GM18858 (cell line): Measurements from ENCODE around the gene NKPD1.
A peak's percentile ranks its signal among the peaks of the same experiment; 100 is the strongest.

Experiments used
- ATAC-seq: cut with Tn5 transposase; IDR thresholded peaks from one replicate; pipeline ENCODE4 v1.9.1; 2021; ENCODE audit not compliant: unreplicated experiment

The NKPD1 gene

GRCh38 chr19:45160870-45161737, at the start of gene NKPD1:
Gene NKPD1, minus strand, starts transcription at chr19:45160982. Its CDS starts 832 bp downstream, at chr19:45160150.
- no peak for ATAC-seq

GRCh38 chr19:45206328-45206727, 45.5 kb upstream of the NKPD1 start:
- ATAC-seq = no peak

GRCh38 chr19:45205810-45206209, 45.0 kb upstream of the NKPD1 start:
- ATAC-seq = no peak

- no peak for ATAC-seq
Measured at GRCh38 chr19:45202637-45203036, 41.9 kb upstream of the NKPD1 start.

GRCh38 chr19:45200568-45200967, 39.8 kb upstream of the NKPD1 start:
- ATAC-seq = no peak

- no peak for ATAC-seq
Measured at GRCh38 chr19:45195764-45196163, 35.0 kb upstream of the NKPD1 start.

GRCh38 chr19:45191375-45191774, 30.6 kb upstream of the NKPD1 start:
- no peak for ATAC-seq

GRCh38 chr19:45189971-45190370, 29.2 kb upstream of the NKPD1 start:
- ATAC-seq = no peak

- no peak for ATAC-seq
Measured at GRCh38 chr19:45187421-45188100, 26.8 kb upstream of the NKPD1 start.

- ATAC-seq = no peak
Measured at GRCh38 chr19:45186509-45187334, 25.9 kb upstream of the NKPD1 start.

- ATAC-seq = no peak
Measured at GRCh38 chr19:45184115-45184514, 23.3 kb upstream of the NKPD1 start.

GRCh38 chr19:45182758-45183157, 22.0 kb upstream of the NKPD1 start:
- ATAC-seq = no peak

GRCh38 chr19:45180936-45181335, 20.2 kb upstream of the NKPD1 start:
- no peak for ATAC-seq

- no peak for ATAC-seq
Measured at GRCh38 chr19:45179892-45180370, 19.1 kb upstream of the NKPD1 start.

GRCh38 chr19:45179072-45179891, 18.5 kb upstream of the NKPD1 start:
- no peak for ATAC-seq

GRCh38 chr19:45178262-45179071, 17.7 kb upstream of the NKPD1 start, which contains the start of gene BLOC1S3:
Gene BLOC1S3, plus strand, starts transcription at chr19:45178784. Its CDS starts 513 bp downstream, at chr19:45179297.
- ATAC-seq = peak; percentile 60

GRCh38 chr19:45177817-45178261, 17.1 kb upstream of the NKPD1 start, which contains the start of gene TRAPPC6A:
Gene TRAPPC6A, minus strand, starts transcription at chr19:45178237. Its CDS starts 19 bp downstream, at chr19:45178218.
- no peak for ATAC-seq

GRCh38 chr19:45175515-45176345, 14.9 kb upstream of the NKPD1 start:
- ATAC-seq = no peak
